Right lobe of liver (tissue), 4 donors: ENCODE data around the gene SIX5.

Experiments
- POLR2A ChIP-seq: fragments of 450-650 bp; IDR thresholded peaks from one replicate; pipeline ENCODE4 v1.6.1; 2017; ENCODE audit warnings: antibody characterized with exemption, mild to moderate bottlenecking
- TF ChIP-seq, protein P1 (sequence below), 4 donors: fragments of 200-600 bp in 3 of 4; fragments of 450-650 bp in 1 of 4; IDR thresholded peaks; one replicate each; pipeline versions ENCODE4 v1.5.1 to v1.8.0; 2016 to 2022; ENCODE audit warnings: antibody characterized with exemption in 4 of 4, mild to moderate bottlenecking in 2 of 4
- donor health status: DM: no; HTN: no; CAD: no.
- donor health status: DM: no; HTN: no; CAD: no.
- donor health status: DM: no; HTN: yes; CAD: no.

DNA sequence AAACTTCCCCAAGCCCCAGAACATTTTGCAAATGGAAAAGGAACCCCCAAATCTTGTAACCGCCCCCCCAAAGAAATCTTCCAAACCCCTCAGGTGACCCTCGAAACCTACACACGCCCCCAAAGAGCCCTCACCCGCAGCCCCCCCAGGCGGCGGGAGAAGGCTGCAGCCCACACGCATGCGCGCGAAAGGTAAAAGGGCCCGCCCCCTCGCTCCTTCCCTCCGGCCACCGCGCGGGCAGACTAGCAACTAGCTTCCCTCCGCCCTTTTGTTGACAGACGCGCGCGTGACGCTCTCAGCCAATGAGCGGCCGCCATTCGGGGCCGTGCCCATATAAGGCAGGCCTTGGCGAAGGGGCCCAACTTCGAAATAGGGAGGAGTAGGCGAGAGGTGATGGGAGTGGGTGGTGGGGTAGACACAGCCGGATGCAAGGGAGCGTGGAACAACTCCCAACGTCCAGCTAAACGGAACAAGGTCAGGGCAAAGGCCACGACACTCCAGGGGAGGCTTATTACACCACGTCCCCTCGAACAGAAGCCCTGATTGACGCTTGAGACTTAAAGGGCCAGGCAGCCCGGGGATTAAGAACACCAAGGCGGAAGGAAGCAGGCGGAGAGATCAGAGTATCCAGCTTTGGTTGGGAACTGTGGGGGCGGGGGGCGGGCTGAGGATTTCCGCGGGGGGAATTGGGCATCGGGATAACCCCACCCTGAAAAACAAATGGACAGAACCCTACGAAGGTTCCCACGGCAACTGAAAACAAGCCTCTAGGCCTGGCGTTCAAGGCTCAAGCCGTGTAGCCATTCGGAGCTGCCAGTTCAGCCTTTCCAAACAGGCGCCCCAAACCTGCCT is 51.7 kb downstream of the SIX5 start:
- TF ChIP-seq, protein P1, sequence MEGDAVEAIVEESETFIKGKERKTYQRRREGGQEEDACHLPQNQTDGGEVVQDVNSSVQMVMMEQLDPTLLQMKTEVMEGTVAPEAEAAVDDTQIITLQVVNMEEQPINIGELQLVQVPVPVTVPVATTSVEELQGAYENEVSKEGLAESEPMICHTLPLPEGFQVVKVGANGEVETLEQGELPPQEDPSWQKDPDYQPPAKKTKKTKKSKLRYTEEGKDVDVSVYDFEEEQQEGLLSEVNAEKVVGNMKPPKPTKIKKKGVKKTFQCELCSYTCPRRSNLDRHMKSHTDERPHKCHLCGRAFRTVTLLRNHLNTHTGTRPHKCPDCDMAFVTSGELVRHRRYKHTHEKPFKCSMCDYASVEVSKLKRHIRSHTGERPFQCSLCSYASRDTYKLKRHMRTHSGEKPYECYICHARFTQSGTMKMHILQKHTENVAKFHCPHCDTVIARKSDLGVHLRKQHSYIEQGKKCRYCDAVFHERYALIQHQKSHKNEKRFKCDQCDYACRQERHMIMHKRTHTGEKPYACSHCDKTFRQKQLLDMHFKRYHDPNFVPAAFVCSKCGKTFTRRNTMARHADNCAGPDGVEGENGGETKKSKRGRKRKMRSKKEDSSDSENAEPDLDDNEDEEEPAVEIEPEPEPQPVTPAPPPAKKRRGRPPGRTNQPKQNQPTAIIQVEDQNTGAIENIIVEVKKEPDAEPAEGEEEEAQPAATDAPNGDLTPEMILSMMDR (IDR thresholded peaks at IDR 0.05), result peak in 1 of 4 donors; percentile 13
- TF ChIP-seq POLR2A, result peak; percentile 65
